B cell (primary cell): ENCODE measurements around the gene HHIPL1.

Source experiments
- EZH2 ChIP-seq: IDR thresholded peaks from 2 replicates; pipeline ENCODE4 v1.6.1; 2012; ENCODE audit warnings: borderline replicate concordance, low read depth, mild to moderate bottlenecking, moderate library complexity, low read length; ENCODE audit not compliant: insufficient read depth, poor library complexity, severe bottlenecking
- TF ChIP-seq, protein P1 (sequence below): fragments of 200-600 bp; IDR thresholded peaks from one replicate; pipeline ENCODE4 v1.8.0; 2022; ENCODE audit warnings: antibody characterized with exemption, mild to moderate bottlenecking

DNA sequence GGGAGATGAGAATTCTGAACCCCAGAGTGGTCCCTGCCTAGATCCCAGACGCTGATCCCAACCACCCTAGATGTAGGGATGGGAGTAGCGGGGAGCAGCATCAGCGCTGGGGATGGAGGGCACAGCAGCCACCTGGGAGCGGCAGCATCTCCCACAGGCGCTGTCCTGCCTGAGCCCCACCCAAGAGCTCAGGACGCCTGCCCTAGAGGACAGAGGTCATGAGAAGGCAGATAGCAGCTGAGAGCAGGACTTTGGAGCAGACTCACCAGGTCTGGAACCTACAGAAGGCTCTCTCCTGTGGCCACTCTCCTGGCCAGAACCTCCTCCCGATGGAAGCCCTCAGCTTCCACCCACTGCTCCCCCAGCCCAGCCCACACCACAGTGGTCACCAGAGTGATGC, 48.2 kb upstream of the HHIPL1 start:
- TF ChIP-seq, protein P1, sequence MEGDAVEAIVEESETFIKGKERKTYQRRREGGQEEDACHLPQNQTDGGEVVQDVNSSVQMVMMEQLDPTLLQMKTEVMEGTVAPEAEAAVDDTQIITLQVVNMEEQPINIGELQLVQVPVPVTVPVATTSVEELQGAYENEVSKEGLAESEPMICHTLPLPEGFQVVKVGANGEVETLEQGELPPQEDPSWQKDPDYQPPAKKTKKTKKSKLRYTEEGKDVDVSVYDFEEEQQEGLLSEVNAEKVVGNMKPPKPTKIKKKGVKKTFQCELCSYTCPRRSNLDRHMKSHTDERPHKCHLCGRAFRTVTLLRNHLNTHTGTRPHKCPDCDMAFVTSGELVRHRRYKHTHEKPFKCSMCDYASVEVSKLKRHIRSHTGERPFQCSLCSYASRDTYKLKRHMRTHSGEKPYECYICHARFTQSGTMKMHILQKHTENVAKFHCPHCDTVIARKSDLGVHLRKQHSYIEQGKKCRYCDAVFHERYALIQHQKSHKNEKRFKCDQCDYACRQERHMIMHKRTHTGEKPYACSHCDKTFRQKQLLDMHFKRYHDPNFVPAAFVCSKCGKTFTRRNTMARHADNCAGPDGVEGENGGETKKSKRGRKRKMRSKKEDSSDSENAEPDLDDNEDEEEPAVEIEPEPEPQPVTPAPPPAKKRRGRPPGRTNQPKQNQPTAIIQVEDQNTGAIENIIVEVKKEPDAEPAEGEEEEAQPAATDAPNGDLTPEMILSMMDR = no peak
- TF ChIP-seq EZH2 = no peak
